NB4 (cell line): ENCODE measurements around the gene SDHB.

ENCODE experiments used
- POLR2A ChIP-seq: IDR thresholded peaks from 2 replicates; pipeline ENCODE4 v1.6.1; 2011; ENCODE audit warnings: mild to moderate bottlenecking; ENCODE audit not compliant: insufficient read length; ENCODE audit errors: extremely low read depth
- TF ChIP-seq, protein P1 (sequence below): IDR thresholded peaks from 2 replicates; pipeline ENCODE4 v1.6.1; 2011; ENCODE audit warnings: low read depth, low read length

DNA sequence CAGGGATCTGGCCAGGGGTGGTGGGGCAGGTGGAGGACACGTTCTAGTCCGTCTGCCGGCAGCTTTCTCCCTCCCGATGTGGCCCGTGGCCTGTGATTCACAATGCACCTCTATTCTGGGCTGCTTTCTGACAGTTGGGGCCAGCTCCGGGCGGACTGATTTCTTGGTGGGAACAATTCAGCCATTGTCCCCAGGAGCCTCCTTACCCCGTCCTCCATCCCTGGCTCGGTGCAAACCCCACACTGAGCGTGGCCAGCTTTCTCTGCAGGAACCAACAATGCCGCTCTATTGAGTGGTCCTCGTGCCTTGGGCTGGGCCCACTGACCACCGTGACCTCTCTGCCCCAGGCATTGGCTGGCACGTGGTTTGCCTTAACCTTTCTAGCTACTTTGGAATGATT, 35.7 kb upstream of the SDHB start:
- no peak for TF ChIP-seq POLR2A
- TF ChIP-seq, protein P1, sequence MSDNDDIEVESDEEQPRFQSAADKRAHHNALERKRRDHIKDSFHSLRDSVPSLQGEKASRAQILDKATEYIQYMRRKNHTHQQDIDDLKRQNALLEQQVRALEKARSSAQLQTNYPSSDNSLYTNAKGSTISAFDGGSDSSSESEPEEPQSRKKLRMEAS = no peak
